Loucy (cell line): ENCODE measurements around the gene NR2F2.

Source experiments
- H2AFZ ChIP-seq: fragments of 200-600 bp; sonication (generic); 2 replicates; pipeline ENCODE4 v1.6.0; 2016; ENCODE audit warnings: antibody characterized with exemption, mild to moderate bottlenecking, low read length, moderate library complexity
- H3F3A ChIP-seq: fragments of 200-600 bp; 2 replicates; pipeline ENCODE4 v1.6.0; 2016; ENCODE audit warnings: antibody characterized with exemption, low read depth, mild to moderate bottlenecking
- H3K27me3 ChIP-seq: fragments of 200-600 bp; sonication (generic); 2 replicates; pipeline ENCODE4 v1.6.1; 2014; ENCODE audit warnings: low read length, mild to moderate bottlenecking; ENCODE audit not compliant: insufficient read depth, poor library complexity, severe bottlenecking
- H3K36me3 ChIP-seq: fragments of 200-600 bp; sonication (generic); 2 replicates; pipeline ENCODE4 v1.6.1; 2016; ENCODE audit warnings: low read length; ENCODE audit not compliant: insufficient read depth
- H3K4me1 ChIP-seq: fragments of 200-600 bp; sonication (generic); 2 replicates; pipeline ENCODE4 v1.5.1; 2014; ENCODE audit warnings: low read length, mild to moderate bottlenecking; ENCODE audit not compliant: insufficient read depth, poor library complexity, severe bottlenecking
- H3K4me2 ChIP-seq: fragments of 200-600 bp; sonication (generic); 2 replicates; pipeline ENCODE4 v1.6.0; 2014; ENCODE audit warnings: antibody characterized with exemption, low read length, low read depth, mild to moderate bottlenecking; ENCODE audit not compliant: poor library complexity, severe bottlenecking
- H3K4me3 ChIP-seq: fragments of 200-600 bp; sonication (generic); 2 replicates; pipeline ENCODE4 v1.5.1; 2014; ENCODE audit warnings: low read length, mild to moderate bottlenecking, mixed read lengths; ENCODE audit not compliant: poor library complexity, severe bottlenecking
- H3K79me2 ChIP-seq: fragments of 200-600 bp; sonication (generic); 2 replicates; pipeline ENCODE4 v1.6.1; 2014; ENCODE audit warnings: low read length; ENCODE audit not compliant: insufficient read depth
- H3K9ac ChIP-seq: fragments of 200-600 bp; sonication (generic); 2 replicates; pipeline ENCODE4 v1.6.0; 2014; ENCODE audit warnings: mild to moderate bottlenecking, low read depth, low read length, moderate library complexity; ENCODE audit not compliant: poor library complexity, severe bottlenecking
- H3K9me2 ChIP-seq: fragments of 200-600 bp; sonication (generic); replicated peaks from 2 replicates; pipeline ENCODE4 v1.6.1; 2016; ENCODE audit warnings: low read depth, low read length, mixed read lengths
- H3K9me3 ChIP-seq: fragments of 200-600 bp; sonication (generic); 2 replicates; pipeline ENCODE4 v1.6.1; 2014; ENCODE audit warnings: mild to moderate bottlenecking, antibody characterized with exemption, low read length, low read depth; ENCODE audit not compliant: insufficient read depth
- H4K20me1 ChIP-seq: fragments of 200-600 bp; sonication (generic); 2 replicates; pipeline ENCODE4 v1.6.0; 2014; ENCODE audit warnings: antibody characterized with exemption, low read length, mild to moderate bottlenecking; ENCODE audit not compliant: insufficient read depth, poor library complexity, severe bottlenecking
- EZH2phosphoT487 ChIP-seq: fragments of 200-600 bp; IDR thresholded peaks from 2 replicates; pipeline ENCODE4 v1.6.1; 2018; ENCODE audit warnings: antibody characterized with exemption, mild to moderate bottlenecking, moderate library complexity, borderline replicate concordance
- TF ChIP-seq, protein P1 (sequence below): fragments of 200-600 bp; sonication (generic); conservative IDR thresholded peaks from 2 replicates; pipeline ENCODE4 v1.5.1; 2014; ENCODE audit warnings: mild to moderate bottlenecking, antibody characterized with exemption, low read length

Gene NR2F2

DNA sequence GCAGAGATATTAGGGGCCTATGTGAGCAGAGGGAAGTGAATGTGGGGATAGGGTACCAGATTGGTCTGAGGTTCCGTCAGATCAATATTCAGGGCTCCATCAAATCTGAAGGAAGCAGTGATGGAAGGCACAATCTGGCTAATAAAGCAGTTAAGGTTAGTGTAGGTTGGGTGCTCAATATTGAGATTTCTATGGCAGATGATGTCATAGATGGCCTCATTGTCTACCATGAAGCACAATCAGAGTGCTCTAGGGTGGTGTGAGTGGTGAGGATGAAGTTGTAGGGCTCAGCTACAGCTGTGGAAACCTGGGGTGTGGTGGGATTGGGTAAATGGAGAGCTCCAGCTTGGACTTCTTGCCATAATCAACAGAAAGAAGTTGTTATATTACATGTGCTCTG, 58.2 kb downstream of the NR2F2 start:
- H2AFZ ChIP-seq: no peak overlapping the region
- no peaks in the 10 kb centered on the region for H3K4me1 ChIP-seq
- no peaks in the 10 kb centered on the region for H3F3A ChIP-seq
- H4K20me1 ChIP-seq: no peaks in the 10 kb centered on the region
- H3K9me3 ChIP-seq: no peaks in the 10 kb centered on the region
- TF ChIP-seq EZH2phosphoT487: no peak
- TF ChIP-seq, protein P1, sequence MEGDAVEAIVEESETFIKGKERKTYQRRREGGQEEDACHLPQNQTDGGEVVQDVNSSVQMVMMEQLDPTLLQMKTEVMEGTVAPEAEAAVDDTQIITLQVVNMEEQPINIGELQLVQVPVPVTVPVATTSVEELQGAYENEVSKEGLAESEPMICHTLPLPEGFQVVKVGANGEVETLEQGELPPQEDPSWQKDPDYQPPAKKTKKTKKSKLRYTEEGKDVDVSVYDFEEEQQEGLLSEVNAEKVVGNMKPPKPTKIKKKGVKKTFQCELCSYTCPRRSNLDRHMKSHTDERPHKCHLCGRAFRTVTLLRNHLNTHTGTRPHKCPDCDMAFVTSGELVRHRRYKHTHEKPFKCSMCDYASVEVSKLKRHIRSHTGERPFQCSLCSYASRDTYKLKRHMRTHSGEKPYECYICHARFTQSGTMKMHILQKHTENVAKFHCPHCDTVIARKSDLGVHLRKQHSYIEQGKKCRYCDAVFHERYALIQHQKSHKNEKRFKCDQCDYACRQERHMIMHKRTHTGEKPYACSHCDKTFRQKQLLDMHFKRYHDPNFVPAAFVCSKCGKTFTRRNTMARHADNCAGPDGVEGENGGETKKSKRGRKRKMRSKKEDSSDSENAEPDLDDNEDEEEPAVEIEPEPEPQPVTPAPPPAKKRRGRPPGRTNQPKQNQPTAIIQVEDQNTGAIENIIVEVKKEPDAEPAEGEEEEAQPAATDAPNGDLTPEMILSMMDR: no peak
- H3K9me2 ChIP-seq: no peaks in the 10 kb centered on the region
- no peaks in the 10 kb centered on the region for H3K36me3 ChIP-seq
- no peaks in the 10 kb centered on the region for H3K79me2 ChIP-seq
- H3K4me2 ChIP-seq: no peak overlapping the region
- H3K9ac ChIP-seq: no peak overlapping the region
- H3K27me3 ChIP-seq: no peaks in the 10 kb centered on the region
- H3K4me3 ChIP-seq: no peak overlapping the region
